SK-N-SH (cell line): ENCODE measurements around the gene PPP1R8.

ENCODE experiments used
- EZH2phosphoT487 ChIP-seq: fragments of 200-600 bp; sonication (generic); IDR thresholded peaks from 2 replicates; pipeline ENCODE4 v1.6.1; 2017; ENCODE audit warnings: low read depth, mixed run types, mild to moderate bottlenecking, antibody characterized with exemption, moderate library complexity, borderline replicate concordance
- TAF1 ChIP-seq: IDR thresholded peaks from 2 replicates; pipeline ENCODE4 v1.6.1; 2012; ENCODE audit warnings: low read depth, mild to moderate bottlenecking, low read length, moderate library complexity, borderline replicate concordance
- TF ChIP-seq, protein P1 (sequence below): fragments of 200-600 bp; sonication (generic); IDR thresholded peaks from 2 replicates; pipeline ENCODE4 v1.6.1; 2017; ENCODE audit warnings: antibody characterized with exemption, mild to moderate bottlenecking, moderate library complexity

- TF ChIP-seq, protein P1, sequence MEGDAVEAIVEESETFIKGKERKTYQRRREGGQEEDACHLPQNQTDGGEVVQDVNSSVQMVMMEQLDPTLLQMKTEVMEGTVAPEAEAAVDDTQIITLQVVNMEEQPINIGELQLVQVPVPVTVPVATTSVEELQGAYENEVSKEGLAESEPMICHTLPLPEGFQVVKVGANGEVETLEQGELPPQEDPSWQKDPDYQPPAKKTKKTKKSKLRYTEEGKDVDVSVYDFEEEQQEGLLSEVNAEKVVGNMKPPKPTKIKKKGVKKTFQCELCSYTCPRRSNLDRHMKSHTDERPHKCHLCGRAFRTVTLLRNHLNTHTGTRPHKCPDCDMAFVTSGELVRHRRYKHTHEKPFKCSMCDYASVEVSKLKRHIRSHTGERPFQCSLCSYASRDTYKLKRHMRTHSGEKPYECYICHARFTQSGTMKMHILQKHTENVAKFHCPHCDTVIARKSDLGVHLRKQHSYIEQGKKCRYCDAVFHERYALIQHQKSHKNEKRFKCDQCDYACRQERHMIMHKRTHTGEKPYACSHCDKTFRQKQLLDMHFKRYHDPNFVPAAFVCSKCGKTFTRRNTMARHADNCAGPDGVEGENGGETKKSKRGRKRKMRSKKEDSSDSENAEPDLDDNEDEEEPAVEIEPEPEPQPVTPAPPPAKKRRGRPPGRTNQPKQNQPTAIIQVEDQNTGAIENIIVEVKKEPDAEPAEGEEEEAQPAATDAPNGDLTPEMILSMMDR = no peak
- TF ChIP-seq EZH2phosphoT487 (no peak), TAF1 (no peak)
These were observed 55.7 kb downstream of the PPP1R8 start for GRCh38 chr1:27886353-27886679.
